ENCODE data around the gene SMARCD3.

SMARCD3 gene

GRCh38 chr7:151277631-151278030 is 29.1 kb upstream of the SMARCD3 start:
- DNase-seq (ENCODE audit: low read depth), result no peak
- no peak overlapping the region for H3K4me3 ChIP-seq (ENCODE audit: low read length)
- TF ChIP-seq, protein P1, sequence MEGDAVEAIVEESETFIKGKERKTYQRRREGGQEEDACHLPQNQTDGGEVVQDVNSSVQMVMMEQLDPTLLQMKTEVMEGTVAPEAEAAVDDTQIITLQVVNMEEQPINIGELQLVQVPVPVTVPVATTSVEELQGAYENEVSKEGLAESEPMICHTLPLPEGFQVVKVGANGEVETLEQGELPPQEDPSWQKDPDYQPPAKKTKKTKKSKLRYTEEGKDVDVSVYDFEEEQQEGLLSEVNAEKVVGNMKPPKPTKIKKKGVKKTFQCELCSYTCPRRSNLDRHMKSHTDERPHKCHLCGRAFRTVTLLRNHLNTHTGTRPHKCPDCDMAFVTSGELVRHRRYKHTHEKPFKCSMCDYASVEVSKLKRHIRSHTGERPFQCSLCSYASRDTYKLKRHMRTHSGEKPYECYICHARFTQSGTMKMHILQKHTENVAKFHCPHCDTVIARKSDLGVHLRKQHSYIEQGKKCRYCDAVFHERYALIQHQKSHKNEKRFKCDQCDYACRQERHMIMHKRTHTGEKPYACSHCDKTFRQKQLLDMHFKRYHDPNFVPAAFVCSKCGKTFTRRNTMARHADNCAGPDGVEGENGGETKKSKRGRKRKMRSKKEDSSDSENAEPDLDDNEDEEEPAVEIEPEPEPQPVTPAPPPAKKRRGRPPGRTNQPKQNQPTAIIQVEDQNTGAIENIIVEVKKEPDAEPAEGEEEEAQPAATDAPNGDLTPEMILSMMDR (conservative IDR thresholded peaks at IDR 0.05; ENCODE audit: low read depth, low read length), result no peak

- TF ChIP-seq, protein P1 (conservative IDR thresholded peaks at IDR 0.05; ENCODE audit: low read depth, low read length), result no peak
- DNase-seq (ENCODE audit: low read depth), result peak; percentile 23
- H3K4me3 ChIP-seq (ENCODE audit: low read length), result peak overlapping the region; percentile 45
Measured at GRCh38 chr7:151276666-151277590, 28.4 kb upstream of the SMARCD3 start.

GRCh38 chr7:151275813-151276577 is 27.5 kb upstream of the SMARCD3 start:
- TF ChIP-seq, protein P1 (conservative IDR thresholded peaks at IDR 0.05; ENCODE audit: low read depth, low read length), result no peak

GRCh38 chr7:151274936-151275812 is 26.7 kb upstream of the SMARCD3 start:
- TF ChIP-seq, protein P1 (conservative IDR thresholded peaks at IDR 0.05; ENCODE audit: low read depth, low read length), result no peak
- no peak for DNase-seq (ENCODE audit: low read depth)
- H3K4me3 ChIP-seq (ENCODE audit: low read length), result no peak overlapping the region

More at GRCh38 chr7:151275813-151276577, 27.5 kb upstream of the SMARCD3 start:
- H3K4me3 ChIP-seq (ENCODE audit: low read length), result peak overlapping the region; percentile 45
- DNase-seq (ENCODE audit: low read depth), result no peak

DNA sequence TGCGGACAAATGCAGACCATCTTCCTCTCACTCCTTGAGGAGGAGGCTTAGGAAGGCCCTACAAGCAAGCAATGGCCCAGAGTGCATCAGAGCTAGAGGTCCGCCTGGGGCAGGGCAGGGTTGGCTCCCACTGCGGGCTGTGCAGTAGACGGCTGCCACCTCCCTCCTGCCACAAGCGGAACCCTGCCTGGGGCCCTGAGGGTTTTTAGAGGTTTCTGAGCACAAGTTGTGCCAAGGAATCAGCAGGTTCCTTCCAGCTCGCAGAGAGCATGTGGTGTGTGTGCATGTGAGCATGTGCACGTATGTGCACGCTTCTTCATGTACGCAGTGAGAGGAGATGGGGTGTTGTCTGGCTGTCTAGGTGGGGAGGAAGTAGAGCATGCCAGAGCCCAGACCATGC is 25.9 kb upstream of the SMARCD3 start:
- DNase-seq (ENCODE audit: low read depth), result no peak
- no peak overlapping the region for H3K4me3 ChIP-seq (ENCODE audit: low read length)
- TF ChIP-seq, protein P1 (conservative IDR thresholded peaks at IDR 0.05; ENCODE audit: low read depth, low read length), result no peak

DNA sequence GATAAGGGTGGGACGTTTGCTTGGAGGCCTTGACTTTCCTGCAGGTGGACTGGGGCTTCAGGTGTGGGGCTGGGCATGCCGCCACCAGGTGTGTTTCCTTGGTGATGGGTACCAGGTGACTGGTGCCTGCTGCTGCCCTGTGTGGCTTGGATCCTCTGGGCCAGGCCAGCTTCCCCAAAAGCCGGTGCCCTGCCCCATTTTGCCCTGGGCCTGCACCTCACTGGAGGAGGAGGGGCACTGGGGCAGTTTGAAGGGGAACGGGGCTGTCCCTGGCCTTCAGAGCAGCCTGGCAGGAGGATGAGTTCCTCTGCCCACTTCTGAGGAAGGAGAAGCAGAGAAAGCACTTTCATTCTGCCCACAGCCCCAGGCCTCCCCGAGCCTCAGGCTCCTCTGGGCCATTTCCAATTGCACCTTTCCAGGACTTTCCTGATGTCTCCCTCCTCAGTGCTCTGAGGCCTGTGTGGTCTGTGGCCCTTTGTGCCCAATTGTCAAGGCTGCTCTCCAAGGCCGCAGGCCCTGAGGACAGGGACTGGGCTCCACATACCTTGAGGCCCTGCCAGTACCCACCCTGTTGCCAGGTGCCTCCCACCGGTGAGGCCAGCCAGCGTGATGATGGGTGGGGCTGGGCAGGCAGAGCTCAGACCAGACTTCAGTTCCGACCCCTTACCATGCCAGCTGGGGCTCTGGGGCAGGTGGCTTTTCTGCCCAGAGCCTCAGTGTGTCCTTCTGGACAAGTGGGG is 25.3 kb upstream of the SMARCD3 start:
- no peak for DNase-seq (ENCODE audit: low read depth)
- H3K4me3 ChIP-seq (ENCODE audit: low read length), result no peak overlapping the region
- TF ChIP-seq, protein P1 (conservative IDR thresholded peaks at IDR 0.05; ENCODE audit: low read depth, low read length), result no peak
